ENCODE data around the gene SH3GL2. TPM values are rescaled to one million over a fixed set of nuclear protein-coding genes. Genes with fewer than 3 reads are reported as not detected.

The SH3GL2 gene
- polyA plus RNA-seq, 3 donors, result not detected

GRCh38 chr9:17725399-17726010 is 146.6 kb downstream of the SH3GL2 start:
- Histone ChIP-seq H3K27me3 (ENCODE audit: control insufficient read depth in 2 of 2, insufficient read depth in 2 of 2, low read length in 2 of 2) (no peaks in the 10 kb centered on the region), H3K4me1 (ENCODE audit: control insufficient read depth in 1 of 2, insufficient read depth in 2 of 2, low read length in 2 of 2) (no peaks in the 10 kb centered on the region), H4K20me1 (ENCODE audit: insufficient read depth, low read length) (no peaks in the 10 kb centered on the region), H3K36me3 (replicated peaks in 1 of 2; ENCODE audit: control insufficient read depth in 1 of 2, insufficient read depth in 2 of 2, low read length in 2 of 2) (no peaks in the 10 kb centered on the region), H3K79me2 (ENCODE audit: insufficient read depth, low read length) (no peaks in the 10 kb centered on the region), H3K9ac (ENCODE audit: insufficient read depth, low read length, poor library complexity, severe bottlenecking) (no peak overlapping the region), H3K9me3 (replicated peaks in 1 of 2; ENCODE audit: control insufficient read depth in 1 of 2, insufficient read depth in 1 of 2, low read length in 2 of 2) (peaks cover 12 to 25% of the 10 kb centered on the region in 2 donors), H3K4me2 (replicated peaks; ENCODE audit: extremely low read depth, low read length, poor library complexity, severe bottlenecking) (no peak overlapping the region), H3K27ac (ENCODE audit: low read depth in 1 of 2, low read length in 2 of 2) (no peak overlapping the region), H2AFZ (ENCODE audit: insufficient read depth, low read depth, low read length, poor library complexity, severe bottlenecking) (no peak overlapping the region), H3K4me3 (replicated peaks in 1 of 3; ENCODE audit: low read depth in 2 of 3, low read length in 3 of 3) (no peak overlapping the region)
- no peak for TF ChIP-seq CTCF (IDR thresholded peaks at IDR 0.05)
- H3K36me3 Mint-ChIP-seq, result no peaks in the 10 kb centered on the region
- H3K27me3 Mint-ChIP-seq (ENCODE audit: low read depth in 3 of 3), result no peaks in the 10 kb centered on the region
- no peaks in the 10 kb centered on the region for H3K4me1 Mint-ChIP-seq
- no peak for DNase-seq
- H3K9me3 Mint-ChIP-seq, result peaks cover 4 to 19% (median 9%) of the 10 kb centered on the region in 7 donors
- intact Hi-C loops (cut with micrococcal nuclease), result no loop called here
- WGBS (ENCODE audit: insufficient coverage), result 100% methylated on average over 2 of the region's 4 CpGs
- no peak overlapping the region for H3K4me3 Mint-ChIP-seq
- H3K27ac Mint-ChIP-seq, result no peak overlapping the region

GRCh38 chr9:17726298-17726697 is 147.4 kb downstream of the SH3GL2 start:
- Histone ChIP-seq H4K20me1 (ENCODE audit: insufficient read depth, low read length) (no peaks in the 10 kb centered on the region), H3K9ac (ENCODE audit: insufficient read depth, low read length, poor library complexity, severe bottlenecking) (no peak overlapping the region), H3K4me1 (ENCODE audit: control insufficient read depth in 1 of 2, insufficient read depth in 2 of 2, low read length in 2 of 2) (no peaks in the 10 kb centered on the region), H3K9me3 (replicated peaks in 1 of 2; ENCODE audit: control insufficient read depth in 1 of 2, insufficient read depth in 1 of 2, low read length in 2 of 2) (peaks cover 12 to 27% of the 10 kb centered on the region in 2 donors), H2AFZ (ENCODE audit: insufficient read depth, low read depth, low read length, poor library complexity, severe bottlenecking) (no peak overlapping the region), H3K36me3 (replicated peaks in 1 of 2; ENCODE audit: control insufficient read depth in 1 of 2, insufficient read depth in 2 of 2, low read length in 2 of 2) (no peaks in the 10 kb centered on the region), H3K79me2 (ENCODE audit: insufficient read depth, low read length) (no peaks in the 10 kb centered on the region), H3K27me3 (ENCODE audit: control insufficient read depth in 2 of 2, insufficient read depth in 2 of 2, low read length in 2 of 2) (no peaks in the 10 kb centered on the region), H3K4me2 (replicated peaks; ENCODE audit: extremely low read depth, low read length, poor library complexity, severe bottlenecking) (no peak overlapping the region), H3K4me3 (replicated peaks in 1 of 3; ENCODE audit: low read depth in 2 of 3, low read length in 3 of 3) (no peak overlapping the region), H3K27ac (ENCODE audit: low read depth in 1 of 2, low read length in 2 of 2) (no peak overlapping the region)
- no CpG with 5 or more reads among the region's 5 CpGs for WGBS (ENCODE audit: insufficient coverage)
- Mint-ChIP-seq H3K4me3 (no peak overlapping the region), H3K36me3 (no peaks in the 10 kb centered on the region), H3K27me3 (ENCODE audit: low read depth in 3 of 3) (no peaks in the 10 kb centered on the region), H3K27ac (no peak overlapping the region), H3K9me3 (peaks cover 4 to 21% (median 11%) of the 10 kb centered on the region in 7 donors), H3K4me1 (no peaks in the 10 kb centered on the region)
- intact Hi-C loops (cut with micrococcal nuclease), result no loop called here
- no peak for TF ChIP-seq CTCF (IDR thresholded peaks at IDR 0.05)
- DNase-seq, result no peak
